Activated naive CD4-positive, alpha-beta T cell (primary cell): ENCODE measurements around the gene RIPPLY2.

Experiments used
- DNase-seq, 4 experiments: peaks; one replicate each; lab custom pipeline; 2025; lab: John Stamatoyannopoulos, UW

The RIPPLY2 gene

DNA sequence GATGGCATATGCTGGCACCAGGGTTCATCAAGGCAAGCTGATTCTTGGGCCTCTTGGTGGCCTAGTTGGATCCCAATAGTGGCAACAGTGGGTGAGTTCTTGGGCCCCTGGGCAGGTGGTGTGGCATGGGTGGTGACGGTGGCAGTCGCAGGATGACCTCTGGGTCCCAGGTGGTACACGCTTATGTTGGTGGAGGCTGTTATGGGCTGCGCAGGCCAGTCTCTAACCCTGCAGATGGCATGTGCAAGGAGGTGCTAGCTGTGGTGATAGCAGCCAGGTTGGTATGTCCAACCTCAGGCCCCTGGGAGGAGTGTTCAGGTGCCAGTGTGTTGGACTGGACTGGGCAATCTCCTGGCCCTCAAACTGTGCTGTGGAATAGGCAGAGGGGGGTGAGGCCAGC, 52.5 kb downstream of the RIPPLY2 start:
- no peak for DNase-seq
